Central memory CD4-positive, alpha-beta T cell (primary cell): ENCODE measurements around the gene MFSD6.
"Not testable (repeated sequence)": the region's sequence is repeated elsewhere in the genome, so short reads cannot be mapped to it uniquely, and the experiment has no call there.

ENCODE experiments used
- DNase-seq: peaks from one replicate; pipeline ENCODE4 v3.0.0; 2022

Gene MFSD6

GRCh38 chr2:190405995-190406394 lies 2.2 kb upstream of the MFSD6 start:
- DNase-seq, result no peak

- no peak for DNase-seq
Measured at GRCh38 chr2:190406805-190407204, 1.4 kb upstream of the MFSD6 start.

GRCh38 chr2:190407246-190407661 lies 901 bp upstream of the MFSD6 start:
- DNase-seq, result peak; percentile 84

GRCh38 chr2:190408538-190409271 lies 550 bp downstream of the MFSD6 start:
- DNase-seq, result peak; percentile 81

GRCh38 chr2:190409616-190410015 lies 1.5 kb downstream of the MFSD6 start:
- DNase-seq, result no peak

- DNase-seq, result no peak
Measured at GRCh38 chr2:190410166-190410565, 2.0 kb downstream of the MFSD6 start.

- no peak for DNase-seq
Measured at GRCh38 chr2:190412966-190413365, 4.8 kb downstream of the MFSD6 start.

GRCh38 chr2:190413421-190413820 lies 5.3 kb downstream of the MFSD6 start:
- DNase-seq, result no peak

- DNase-seq, result no peak
Measured at GRCh38 chr2:190415251-190415650, 7.1 kb downstream of the MFSD6 start.

- no peak for DNase-seq
Measured at GRCh38 chr2:190415794-190416775, 7.9 kb downstream of the MFSD6 start.

GRCh38 chr2:190417045-190417842 lies 9.1 kb downstream of the MFSD6 start:
- DNase-seq, result no peak

GRCh38 chr2:190418727-190419126 lies 10.6 kb downstream of the MFSD6 start:
- DNase-seq, result no peak

- no peak for DNase-seq
Measured at GRCh38 chr2:190420801-190421200, 12.6 kb downstream of the MFSD6 start.

GRCh38 chr2:190425221-190425866 lies 17.2 kb downstream of the MFSD6 start:
- no peak for DNase-seq

GRCh38 chr2:190425883-190426658 lies 17.9 kb downstream of the MFSD6 start:
- no peak for DNase-seq

GRCh38 chr2:190430866-190431265 lies 22.7 kb downstream of the MFSD6 start:
- DNase-seq, result not testable (repeated sequence)

GRCh38 chr2:190431907-190432306 lies 23.8 kb downstream of the MFSD6 start:
- no peak for DNase-seq

GRCh38 chr2:190432567-190433231 lies 24.5 kb downstream of the MFSD6 start:
- no peak for DNase-seq

- DNase-seq, result no peak
Measured at GRCh38 chr2:190435031-190435670, 27.0 kb downstream of the MFSD6 start.

- no peak for DNase-seq
Measured at GRCh38 chr2:190436557-190436956, 28.4 kb downstream of the MFSD6 start.
